Osteoblast (primary cell): ENCODE data around the gene VSTM2L. TPM values are rescaled to one million over a fixed set of nuclear protein-coding genes. Genes with fewer than 3 reads are reported as not detected.

Experiments used
- DNase-seq: peaks from one replicate; pipeline ENCODE4 v3.0.0; 2011; ENCODE audit warnings: low spot score, mixed read lengths; ENCODE audit not compliant: insufficient read length; ENCODE audit errors: missing footprints
- H2AFZ ChIP-seq: 2 replicates; pipeline ENCODE4 v1.6.0; 2011; ENCODE audit warnings: mild to moderate bottlenecking, low read length
- H3K27ac ChIP-seq: 2 replicates; pipeline ENCODE4 v1.5.1; 2011; ENCODE audit warnings: mild to moderate bottlenecking, low read depth, low read length, moderate library complexity
- H3K27me3 ChIP-seq: 2 replicates; pipeline ENCODE4 v1.6.0; 2012; ENCODE audit warnings: mild to moderate bottlenecking, control low read depth, inconsistent platforms, low read length, moderate library complexity; ENCODE audit not compliant: insufficient read depth
- H3K36me3 ChIP-seq: 2 replicates; pipeline ENCODE4 v1.5.1; 2011; ENCODE audit warnings: mild to moderate bottlenecking, low read length, control low read depth, moderate library complexity; ENCODE audit not compliant: insufficient read depth
- H3K4me1 ChIP-seq: 2 replicates; pipeline ENCODE4 v1.5.1; 2011; ENCODE audit warnings: mild to moderate bottlenecking, low read length, control low read depth, moderate library complexity; ENCODE audit not compliant: insufficient read depth
- H3K4me2 ChIP-seq: 2 replicates; pipeline ENCODE4 v1.6.0; 2011; ENCODE audit warnings: mild to moderate bottlenecking, low read length; ENCODE audit not compliant: insufficient read depth
- H3K4me3 ChIP-seq: fragments of 200-600 bp; sonication (generic); 3 replicates; pipeline ENCODE4 v1.5.1; 2012; ENCODE audit warnings: mild to moderate bottlenecking, low read length, inconsistent platforms; ENCODE audit not compliant: insufficient read depth
- H3K79me2 ChIP-seq: 2 replicates; pipeline ENCODE4 v1.6.0; 2012; ENCODE audit warnings: mild to moderate bottlenecking, low read length, control low read depth, inconsistent platforms; ENCODE audit not compliant: insufficient read depth
- H3K9me3 ChIP-seq: 2 replicates; pipeline ENCODE4 v1.5.1; 2011; ENCODE audit warnings: low read depth, low read length, control low read depth
- H4K20me1 ChIP-seq: 2 replicates; pipeline ENCODE4 v1.6.0; 2012; ENCODE audit warnings: mild to moderate bottlenecking, low read length, control low read depth; ENCODE audit not compliant: insufficient read depth
- total RNA-seq: library from RNA; depleted of rRNA; stranded (reverse); fragments of >200 nt; gene quantifications from 2 replicates; pipeline ENCODE4 v1.2.3, GENCODE V29; 2012
- TF ChIP-seq, protein P1 (sequence below): IDR thresholded peaks from 2 replicates; pipeline ENCODE4 v1.5.1; 2011; ENCODE audit warnings: mild to moderate bottlenecking, low read depth, low read length, moderate library complexity; ENCODE audit errors: extremely low read depth

The VSTM2L gene
- total RNA-seq, 1 donor = 2.5 TPM

DNA sequence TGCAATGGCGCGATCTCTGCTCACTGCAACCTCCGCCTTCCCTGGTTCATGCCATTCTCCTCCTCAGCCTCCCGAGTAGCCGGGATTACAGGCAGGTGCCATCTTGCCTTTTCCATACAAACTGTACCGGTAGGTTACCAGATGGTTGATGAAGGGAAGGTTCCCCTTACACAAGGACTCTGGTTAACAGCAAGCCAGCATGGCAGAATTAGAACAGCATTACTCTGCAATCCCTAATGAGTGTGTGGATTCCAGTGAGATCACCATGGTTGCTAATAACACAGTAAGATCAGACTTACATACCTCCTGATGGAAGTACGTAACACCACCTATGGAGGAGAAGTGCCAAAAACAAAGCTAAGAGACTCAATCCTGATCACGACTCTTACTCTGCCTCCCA is 78.6 kb downstream of the VSTM2L start:
- Histone ChIP-seq H3K27me3 (no peaks in the 10 kb centered on the region), H3K4me1 (no peaks in the 10 kb centered on the region), H3K4me2 (no peak overlapping the region), H3K36me3 (peaks cover 2% of the 10 kb centered on the region), H2AFZ (no peak overlapping the region), H3K27ac (no peak overlapping the region), H3K79me2 (no peaks in the 10 kb centered on the region), H3K9me3 (no peaks in the 10 kb centered on the region), H3K4me3 (no peak overlapping the region), H4K20me1 (no peaks in the 10 kb centered on the region)
- no peak for DNase-seq
- TF ChIP-seq, protein P1, sequence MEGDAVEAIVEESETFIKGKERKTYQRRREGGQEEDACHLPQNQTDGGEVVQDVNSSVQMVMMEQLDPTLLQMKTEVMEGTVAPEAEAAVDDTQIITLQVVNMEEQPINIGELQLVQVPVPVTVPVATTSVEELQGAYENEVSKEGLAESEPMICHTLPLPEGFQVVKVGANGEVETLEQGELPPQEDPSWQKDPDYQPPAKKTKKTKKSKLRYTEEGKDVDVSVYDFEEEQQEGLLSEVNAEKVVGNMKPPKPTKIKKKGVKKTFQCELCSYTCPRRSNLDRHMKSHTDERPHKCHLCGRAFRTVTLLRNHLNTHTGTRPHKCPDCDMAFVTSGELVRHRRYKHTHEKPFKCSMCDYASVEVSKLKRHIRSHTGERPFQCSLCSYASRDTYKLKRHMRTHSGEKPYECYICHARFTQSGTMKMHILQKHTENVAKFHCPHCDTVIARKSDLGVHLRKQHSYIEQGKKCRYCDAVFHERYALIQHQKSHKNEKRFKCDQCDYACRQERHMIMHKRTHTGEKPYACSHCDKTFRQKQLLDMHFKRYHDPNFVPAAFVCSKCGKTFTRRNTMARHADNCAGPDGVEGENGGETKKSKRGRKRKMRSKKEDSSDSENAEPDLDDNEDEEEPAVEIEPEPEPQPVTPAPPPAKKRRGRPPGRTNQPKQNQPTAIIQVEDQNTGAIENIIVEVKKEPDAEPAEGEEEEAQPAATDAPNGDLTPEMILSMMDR = no peak

DNA sequence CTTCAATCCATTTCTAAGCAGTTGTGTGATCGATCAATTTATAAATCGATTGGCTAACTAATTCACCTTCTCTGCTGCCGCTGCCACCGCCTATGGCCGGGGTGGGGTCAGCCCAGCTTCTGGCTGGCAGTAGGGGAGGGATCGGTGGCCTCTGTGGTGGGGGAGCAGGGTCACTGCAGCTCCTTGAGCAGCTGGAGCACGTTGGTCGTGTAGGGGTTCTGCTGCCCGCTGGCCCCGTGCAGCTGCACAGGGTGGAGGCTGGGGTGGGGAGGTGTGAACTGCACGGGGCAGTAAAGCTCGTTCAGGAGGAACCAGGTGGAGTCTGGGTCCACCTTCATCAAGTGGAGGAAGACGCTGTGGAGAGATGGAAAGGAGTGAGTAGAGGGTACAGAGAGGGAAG is 80.4 kb downstream of the VSTM2L start:
- H4K20me1 ChIP-seq = no peaks in the 10 kb centered on the region
- peaks cover 2% of the 10 kb centered on the region for H3K36me3 ChIP-seq
- H2AFZ ChIP-seq = no peak overlapping the region
- TF ChIP-seq, protein P1 = no peak
- H3K4me1 ChIP-seq = peaks cover 5% of the 10 kb centered on the region
- no peak for DNase-seq
- no peak overlapping the region for H3K27ac ChIP-seq
- H3K4me2 ChIP-seq = no peak overlapping the region
- no peak overlapping the region for H3K4me3 ChIP-seq
- no peaks in the 10 kb centered on the region for H3K9me3 ChIP-seq
- no peaks in the 10 kb centered on the region for H3K79me2 ChIP-seq
- H3K27me3 ChIP-seq = no peaks in the 10 kb centered on the region

DNA sequence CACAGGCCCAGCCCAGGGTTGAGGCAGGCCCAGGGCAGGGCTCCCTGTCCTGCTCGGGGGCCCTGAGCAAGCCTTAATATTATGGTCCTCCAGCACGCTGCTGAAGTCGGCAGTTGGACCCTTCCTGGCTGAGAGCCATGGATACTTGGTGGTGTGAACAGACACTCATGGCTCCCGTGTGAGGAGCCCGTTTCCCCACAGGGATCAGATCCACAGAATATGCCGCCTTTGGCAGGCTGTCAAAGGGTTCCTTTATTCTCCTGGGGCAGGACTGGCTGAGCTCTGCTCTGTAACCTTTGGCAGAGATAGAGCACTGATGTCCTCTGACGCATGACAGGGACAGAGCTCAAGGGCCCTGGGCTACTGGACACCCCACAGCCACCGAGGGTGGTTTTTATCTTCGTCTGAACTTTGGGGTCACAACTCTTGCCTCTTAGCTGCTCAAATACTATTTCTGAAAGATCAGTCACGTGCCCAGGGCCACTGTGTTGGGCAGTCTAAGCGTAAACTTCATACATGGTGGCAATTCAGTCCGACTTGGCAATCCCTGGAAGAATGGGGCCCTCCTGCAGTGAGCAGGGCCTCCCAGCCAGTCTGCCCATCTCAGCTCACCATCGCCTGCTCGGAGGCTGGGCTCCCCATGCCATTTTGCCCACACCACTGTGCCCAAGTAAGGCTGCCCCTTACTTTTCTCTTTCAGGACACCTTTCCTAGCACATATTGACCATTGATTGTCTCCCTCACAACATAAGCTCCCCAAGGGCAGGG is 81.3 kb downstream of the VSTM2L start:
- Histone ChIP-seq H3K27me3 (no peaks in the 10 kb centered on the region), H4K20me1 (no peaks in the 10 kb centered on the region), H3K4me3 (no peak overlapping the region), H3K4me1 (peaks cover 5% of the 10 kb centered on the region), H3K9me3 (no peaks in the 10 kb centered on the region), H3K4me2 (no peak overlapping the region), H3K36me3 (peaks cover 2% of the 10 kb centered on the region), H2AFZ (no peak overlapping the region), H3K27ac (no peak overlapping the region), H3K79me2 (no peaks in the 10 kb centered on the region)
- TF ChIP-seq, protein P1 = no peak
- no peak for DNase-seq

DNA sequence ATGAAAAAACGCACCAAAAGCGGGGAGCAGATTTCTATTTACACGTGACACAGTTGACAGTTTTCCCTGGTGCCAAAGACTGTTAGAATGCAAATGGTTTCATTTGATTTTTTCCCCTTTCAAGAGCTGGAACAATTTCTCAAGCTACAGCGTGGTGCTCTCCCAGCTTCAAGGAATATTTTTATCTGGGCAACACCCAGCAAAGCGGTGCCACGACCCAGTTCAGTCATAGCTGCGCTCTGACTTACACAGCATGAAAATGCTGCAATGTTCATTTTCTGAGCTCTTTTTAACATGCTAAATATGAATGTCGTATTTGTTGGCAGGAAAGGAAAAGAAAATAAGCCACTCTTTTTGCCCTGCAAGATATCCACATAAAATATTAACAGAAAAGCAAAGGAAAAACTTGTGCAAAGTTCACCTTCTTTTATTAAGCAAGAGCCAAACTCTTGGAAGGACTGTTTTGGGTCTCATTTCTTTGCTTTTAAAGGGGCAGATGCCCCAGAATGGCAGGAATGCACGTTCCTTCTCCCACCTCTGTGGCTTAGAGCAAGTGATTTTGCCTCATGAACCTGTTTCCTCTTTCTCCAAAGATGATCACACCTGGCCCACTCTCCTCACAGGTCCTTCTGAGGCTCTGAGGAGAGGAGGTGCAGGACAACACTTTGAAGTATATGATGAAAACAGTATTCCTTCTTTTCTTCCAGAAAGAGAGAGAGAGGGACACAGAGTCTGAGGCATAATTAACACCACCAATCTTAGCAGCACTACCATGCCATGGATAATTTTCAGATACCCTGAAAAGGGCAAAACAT is 83.3 kb downstream of the VSTM2L start:
- no peak overlapping the region for H3K4me2 ChIP-seq
- TF ChIP-seq, protein P1 = no peak
- no peaks in the 10 kb centered on the region for H3K79me2 ChIP-seq
- peaks cover 5% of the 10 kb centered on the region for H3K36me3 ChIP-seq
- H3K4me3 ChIP-seq = no peak overlapping the region
- H3K9me3 ChIP-seq = no peaks in the 10 kb centered on the region
- no peak overlapping the region for H3K27ac ChIP-seq
- no peak overlapping the region for H2AFZ ChIP-seq
- peaks cover 19% of the 10 kb centered on the region for H3K4me1 ChIP-seq
- H3K27me3 ChIP-seq = no peaks in the 10 kb centered on the region
- H4K20me1 ChIP-seq = no peaks in the 10 kb centered on the region
- DNase-seq = no peak
